GM19043 (cell line): Measurements from ENCODE around the gene KCTD10.

Experiments
- ATAC-seq: cut with Tn5 transposase; IDR thresholded peaks from one replicate; pipeline ENCODE4 v1.9.1; 2021; ENCODE audit warnings: low read depth; ENCODE audit not compliant: unreplicated experiment

The KCTD10 gene, protein sequence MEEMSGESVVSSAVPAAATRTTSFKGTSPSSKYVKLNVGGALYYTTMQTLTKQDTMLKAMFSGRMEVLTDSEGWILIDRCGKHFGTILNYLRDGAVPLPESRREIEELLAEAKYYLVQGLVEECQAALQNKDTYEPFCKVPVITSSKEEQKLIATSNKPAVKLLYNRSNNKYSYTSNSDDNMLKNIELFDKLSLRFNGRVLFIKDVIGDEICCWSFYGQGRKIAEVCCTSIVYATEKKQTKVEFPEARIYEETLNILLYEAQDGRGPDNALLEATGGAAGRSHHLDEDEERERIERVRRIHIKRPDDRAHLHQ

GRCh38 chr12:109477185-109477962 lies at the start of gene KCTD10, which contains the start of gene UBE3B:
KCTD10 (minus strand) TSS chr12:109477300; CDS start chr12:109477262, 38 bp downstream.
UBE3B (plus strand) TSS chr12:109477634; CDS start chr12:109483552, 5,918 bp downstream.
- ATAC-seq: peak; percentile 94

DNA sequence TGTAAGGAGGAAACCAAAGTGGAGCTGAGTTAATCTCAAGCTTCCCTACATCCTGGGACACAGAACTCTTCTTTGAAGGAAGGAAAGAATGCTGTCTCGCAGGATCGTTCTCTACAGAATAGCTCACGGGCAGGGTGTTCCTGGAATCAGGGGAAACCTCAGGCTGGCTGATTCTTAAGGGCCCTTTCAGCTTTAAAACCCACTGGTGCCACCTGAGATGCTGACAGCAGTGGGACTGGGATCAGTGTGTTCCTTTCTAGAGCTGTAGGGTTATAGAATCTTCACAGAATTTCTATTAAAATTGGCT lies 48.1 kb upstream of the KCTD10 start:
- ATAC-seq: no peak

- no peak for ATAC-seq
These were observed 47.6 kb upstream of the KCTD10 start for GRCh38 chr12:109524466-109525278.

DNA sequence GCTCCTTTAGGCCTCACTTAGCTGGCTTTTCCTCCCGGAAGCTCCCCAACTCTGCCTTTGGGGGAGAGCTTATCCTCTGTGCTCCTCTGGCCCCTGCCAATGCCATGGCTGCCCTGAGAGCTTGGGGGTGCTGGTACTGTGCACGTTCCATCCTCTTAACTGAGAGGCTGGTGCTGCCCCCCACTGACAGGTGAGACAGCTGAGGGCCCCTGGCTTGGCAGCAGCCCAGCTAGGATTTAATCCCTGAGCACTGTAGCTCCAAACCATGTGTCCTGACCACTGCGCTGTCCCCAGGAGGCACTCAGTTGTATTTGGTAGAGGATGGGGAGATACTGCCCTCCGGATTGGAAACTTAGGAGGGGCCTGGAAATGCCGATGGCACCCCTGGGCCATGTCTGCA lies 46.4 kb upstream of the KCTD10 start:
- ATAC-seq: no peak

GRCh38 chr12:109523071-109523470 lies 46.0 kb upstream of the KCTD10 start:
- no peak for ATAC-seq

- ATAC-seq: no peak
These were observed 44.7 kb upstream of the KCTD10 start for GRCh38 chr12:109521831-109522230.

DNA sequence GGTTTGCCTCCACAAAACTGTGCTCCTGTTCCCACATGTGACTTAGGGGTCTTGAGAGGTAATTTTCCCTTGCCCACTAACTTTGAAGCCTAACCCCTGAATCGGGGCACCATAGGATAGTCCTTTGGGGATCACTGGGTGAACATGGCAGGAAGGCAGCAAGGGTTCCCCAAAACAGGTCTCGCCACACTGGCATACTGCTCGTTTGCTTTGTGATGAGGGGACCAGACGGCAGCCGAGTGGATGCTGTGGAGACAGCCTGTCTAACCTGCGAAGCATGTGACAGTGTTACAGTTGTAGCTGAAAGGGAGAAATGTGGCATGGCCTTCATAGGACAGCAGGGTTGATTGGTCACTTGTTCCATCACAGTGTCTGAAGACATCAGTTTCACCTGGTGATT lies 42.7 kb upstream of the KCTD10 start:
- ATAC-seq: no peak

- ATAC-seq: no peak
These were observed 41.9 kb upstream of the KCTD10 start for GRCh38 chr12:109518820-109519665.

DNA sequence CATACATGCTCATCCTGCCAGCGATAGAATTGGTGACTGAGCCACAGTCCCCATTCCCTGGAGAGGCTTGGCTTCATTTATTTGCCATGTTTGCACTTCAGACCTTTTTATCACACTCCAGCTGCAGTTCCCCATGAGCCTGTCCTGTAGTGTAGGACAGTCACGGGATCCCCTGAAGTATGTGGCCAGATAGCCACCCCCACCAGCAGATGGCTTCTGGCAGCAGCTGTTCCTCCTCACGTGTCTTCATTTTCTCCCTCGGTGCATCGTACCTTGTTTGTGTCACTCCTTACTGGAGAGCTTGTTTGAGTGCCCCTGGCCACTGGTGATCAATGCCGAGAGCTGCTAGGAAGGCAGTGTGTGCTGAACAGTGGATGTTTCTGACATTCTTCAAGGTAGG lies 40.5 kb upstream of the KCTD10 start:
- no peak for ATAC-seq

- no peak for ATAC-seq
These were observed 36.9 kb upstream of the KCTD10 start for GRCh38 chr12:109513977-109514376.

- no peak for ATAC-seq
These were observed 36.0 kb upstream of the KCTD10 start for GRCh38 chr12:109513051-109513450.

GRCh38 chr12:109512608-109513007 lies 35.5 kb upstream of the KCTD10 start:
- ATAC-seq: no peak

- ATAC-seq: no peak
These were observed 33.1 kb upstream of the KCTD10 start for GRCh38 chr12:109510196-109510595.

- no peak for ATAC-seq
These were observed 27.0 kb upstream of the KCTD10 start for GRCh38 chr12:109504068-109504467.

- no peak for ATAC-seq
These were observed 26.5 kb upstream of the KCTD10 start for GRCh38 chr12:109503611-109504010.

GRCh38 chr12:109502332-109502731 lies 25.2 kb upstream of the KCTD10 start:
- ATAC-seq: no peak

DNA sequence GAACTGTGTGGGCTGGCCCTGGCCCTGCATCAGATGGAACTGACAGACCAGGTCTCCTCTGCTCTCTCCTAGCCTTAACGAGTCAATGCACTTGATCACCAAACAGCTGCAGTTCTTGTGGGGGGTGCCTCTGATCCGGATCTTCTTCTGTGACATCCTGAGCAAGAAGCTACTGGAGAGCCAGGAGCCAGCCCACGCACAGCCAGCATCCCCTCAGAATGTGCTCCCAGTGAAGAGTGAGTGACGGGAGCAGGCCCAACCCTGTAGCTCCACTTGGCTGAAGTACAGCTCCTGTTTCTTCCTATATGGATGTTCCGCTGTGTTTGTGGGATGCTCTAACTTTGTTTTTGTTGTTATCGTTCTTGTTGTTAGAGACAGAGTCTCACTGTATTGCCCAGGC lies 24.2 kb upstream of the KCTD10 start:
- no peak for ATAC-seq

DNA sequence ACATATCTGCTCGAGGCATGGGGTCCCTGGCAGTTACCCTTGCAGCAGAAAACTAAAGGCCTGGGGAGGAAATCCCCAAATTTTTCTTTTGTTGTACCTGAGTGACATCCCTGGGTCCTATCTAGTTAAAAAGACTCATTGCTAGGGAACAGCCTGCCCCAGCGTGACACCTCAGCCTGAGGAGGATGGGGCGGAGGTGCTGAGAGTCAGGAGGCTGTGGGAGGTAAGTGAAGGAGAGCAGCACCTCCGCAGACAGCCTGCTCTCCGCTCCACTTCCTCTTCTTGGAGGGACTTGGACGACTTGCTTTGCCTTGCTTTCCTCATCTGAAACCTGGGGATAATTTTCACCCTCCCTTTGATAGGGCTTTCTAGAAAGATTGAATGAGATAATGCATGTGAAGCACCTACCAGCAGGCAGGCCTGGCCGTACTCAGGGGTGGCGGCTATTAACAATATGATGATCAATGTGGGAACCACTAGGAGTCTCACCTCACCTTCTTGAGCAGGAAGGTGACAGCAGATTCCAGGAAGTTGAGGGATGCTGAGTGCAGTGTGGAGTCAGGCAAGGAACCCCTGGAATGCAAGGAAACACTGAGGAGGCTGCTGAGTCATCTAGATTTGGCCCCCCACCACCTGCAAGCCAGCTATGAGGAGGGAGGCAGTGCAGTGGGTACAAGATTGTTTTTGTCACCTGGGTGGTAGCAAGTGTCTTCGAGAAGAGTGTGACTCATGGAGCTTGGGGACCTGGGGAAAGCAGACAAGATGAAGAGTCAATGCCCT lies 23.5 kb upstream of the KCTD10 start:
- no peak for ATAC-seq

DNA sequence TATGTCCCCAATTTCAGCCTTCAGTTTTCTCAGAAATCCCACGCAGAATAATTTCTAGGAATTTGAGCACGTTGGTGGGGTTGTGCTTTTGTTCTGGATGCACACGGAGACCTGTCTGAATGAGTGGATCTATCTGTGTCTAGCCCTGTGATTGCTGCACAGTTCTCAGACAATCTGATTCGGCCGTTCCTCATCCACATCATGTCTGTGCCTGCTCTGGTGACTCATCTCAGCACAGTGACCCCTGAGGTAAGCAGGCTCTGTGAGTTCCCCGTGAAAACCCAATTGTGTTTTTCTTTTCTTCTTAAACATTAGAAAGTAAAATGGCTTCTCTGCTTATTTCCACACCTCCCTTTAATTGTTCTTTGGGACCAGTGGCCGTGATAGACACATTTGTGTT lies 20.6 kb upstream of the KCTD10 start:
- ATAC-seq: no peak

GRCh38 chr12:109496306-109496705 lies 19.2 kb upstream of the KCTD10 start:
- ATAC-seq: no peak
